Adrenal gland (tissue), 12 donors: ENCODE results near the gene KCNE5. TPM values are rescaled to one million over a fixed set of nuclear protein-coding genes. Genes with fewer than 3 reads are reported as not detected.
"Not testable (repeated sequence)": the region's sequence is repeated elsewhere in the genome, so short reads cannot be mapped to it uniquely, and the experiment has no call there.

Source experiments
- DNase-seq, 7 donors: peaks; one replicate each; pipeline ENCODE4 v3.0.0-alpha.2; 2019 to 2020
- H3K27ac ChIP-seq, 5 donors: fragments of 200-600 bp; sonication (generic) in 4 of 5; 1 replicate in 3 of 5; 2 replicates in 2 of 5; pipeline versions ENCODE4 v1.5.1 to v1.8.0; 2016 to 2020; ENCODE audit warnings: mild to moderate bottlenecking in 1 of 5
- H3K27me3 ChIP-seq: fragments of 200-600 bp; 2 replicates; pipeline ENCODE4 v1.8.0; 2021
- H3K36me3 ChIP-seq, 2 donors: fragments of 200-600 bp; replicated peaks in 1 of 2; 1 replicate in 1 of 2; 2 replicates in 1 of 2; pipeline versions ENCODE4 v1.5.1 to v1.8.0; 2018 to 2022
- H3K4me1 ChIP-seq, 2 donors: fragments of 200-600 bp; replicated peaks in 1 of 2; 1 replicate in 1 of 2; 2 replicates in 1 of 2; pipeline versions ENCODE4 v1.5.1 to v1.8.0; 2018 to 2021
- H3K4me3 ChIP-seq, 4 donors: fragments of 200-600 bp; sonication (generic) in 3 of 4; one replicate each; pipeline ENCODE4 v1.5.1; 2016 to 2018
- H3K9me3 ChIP-seq, 3 donors: fragments of 200-600 bp; sonication (generic) in 1 of 3; replicated peaks in 1 of 3; 1 replicate in 2 of 3; 2 replicates in 1 of 3; pipeline versions ENCODE4 v1.5.1 to v1.8.0; 2016 to 2021
- POLR2A ChIP-seq, 2 donors: fragments of 450-650 bp; IDR thresholded peaks; one replicate each; pipeline ENCODE4 v1.6.1; 2017; ENCODE audit warnings: antibody characterized with exemption in 2 of 2, mild to moderate bottlenecking in 2 of 2, moderate library complexity in 1 of 2
- WGBS, 4 donors: extraction: QIAGEN DNeasy Blood & Tissue Kit in 2 of 4; methylation state at CpG; one replicate each; pipeline versions ENCODE4 v1.1.5 to v1.1.7; 2013 to 2017; 5-methylcytosine and 5-hydroxymethylcytosine counted together
- intact Hi-C, 2 donors: fragments of 100-400 bp; cut with DNase I; formaldehyde crosslinking; loops; one replicate each; pipeline versions ENCODE4 v1.14.1 to v1.15.0; 2022 to 2023
- polyA plus RNA-seq, 3 donors: library from polyadenylated mRNA; stranded (reverse); fragments of 200-250 nt in 2 of 3; fragments of 350-450 nt in 1 of 3; fragmentation: Illumina TruSeq in 1 of 3; extraction: RNeasy Lipid Tissue Mini Kit (QIAGEN cat#74804) in 1 of 3; gene quantifications; one replicate each; pipeline ENCODE4 v1.2.3, GENCODE V29; 2013 to 2014
- total RNA-seq, 9 donors: library from RNA; depleted of rRNA in 4 of 9; stranded (reverse); fragments of >200 nt in 4 of 9; fragments of 120-200 nt in 1 of 9; fragmentation: NEBNext Ultra II Directional in 1 of 9; extraction: Animal tissue kit (Norgen Biotek cat#: 25700) in 1 of 9; gene quantifications; one replicate each; pipeline versions ENCODE4 v1.1.0 to v1.2.4, GENCODE V29; 2013 to 2023
- TF ChIP-seq, protein P1 (sequence below), 6 experiments: fragments of 450-650 bp in 4 of 6; fragments of 200-600 bp in 2 of 6; sonication (generic) in 1 of 6; IDR thresholded peaks; 1 replicate in 5 of 6; 2 replicates in 1 of 6; pipeline versions ENCODE4 v1.5.1 to v1.8.0; 2016 to 2021; ENCODE audit warnings: antibody characterized with exemption in 6 of 6, mild to moderate bottlenecking in 2 of 6, moderate library complexity in 1 of 6
- donor health status: healthy with polysubstance abuse.
- donor health status: Bipolar disorder and iron deficiency.
- donor health status: DM: yes; HTN: yes; CAD: no.
- donor health status: DM: no; HTN: no; CAD: no.
- donor health status: DM: no; HTN: no; CAD: no.
- donor health status: DM: yes; HTN: yes; CAD: no.

KCNE5 gene
- total and polyA plus RNA-seq, 12 donors, result 0.54 to 6.1 (median 0.87) TPM; not detected in 3

DNA sequence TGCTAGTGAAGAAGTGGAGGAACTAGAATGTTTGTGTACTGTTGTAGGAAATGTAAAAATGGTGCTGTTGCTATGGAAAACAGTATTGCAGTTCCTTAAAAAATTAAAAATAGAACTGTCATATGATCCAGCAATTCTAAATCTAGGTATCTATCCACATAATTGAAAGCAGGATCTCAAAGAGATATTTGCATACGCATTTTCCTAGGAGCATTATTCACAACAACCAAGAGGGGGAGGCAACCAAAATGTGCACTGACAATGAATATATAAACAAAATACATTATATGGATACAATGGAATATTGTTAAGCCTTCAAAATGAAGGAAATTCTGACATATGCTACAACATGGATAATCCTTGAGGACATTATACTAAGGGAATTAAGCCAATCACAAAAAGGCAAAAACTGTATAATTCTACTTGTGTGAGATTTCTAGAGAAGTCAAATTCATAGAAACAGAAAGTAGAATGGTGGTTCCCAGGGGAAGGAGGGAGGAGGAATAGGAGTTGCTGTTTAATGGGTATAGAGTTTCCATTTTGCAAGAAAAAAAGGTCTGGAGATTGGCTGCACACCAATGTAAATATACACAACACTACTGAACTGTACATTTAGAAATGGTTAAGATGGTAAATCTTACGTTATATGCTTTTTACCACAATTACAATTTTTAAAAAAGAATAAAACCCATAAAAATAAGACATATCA, 35.6 kb upstream of the KCNE5 start:
- Histone ChIP-seq H3K4me1 (no peaks in the 10 kb centered on the region), H3K36me3 (no peaks in the 10 kb centered on the region), H3K9me3 (no peaks in the 10 kb centered on the region), H3K27me3 (peaks cover 4% of the 10 kb centered on the region), H3K4me3 (no peak overlapping the region), H3K27ac (no peak overlapping the region)
- 80 to 95% (median 87%) methylated on average over 2 of the region's 2 CpGs for WGBS, 4 donors
- DNase-seq, result no peak
- TF ChIP-seq, protein P1, sequence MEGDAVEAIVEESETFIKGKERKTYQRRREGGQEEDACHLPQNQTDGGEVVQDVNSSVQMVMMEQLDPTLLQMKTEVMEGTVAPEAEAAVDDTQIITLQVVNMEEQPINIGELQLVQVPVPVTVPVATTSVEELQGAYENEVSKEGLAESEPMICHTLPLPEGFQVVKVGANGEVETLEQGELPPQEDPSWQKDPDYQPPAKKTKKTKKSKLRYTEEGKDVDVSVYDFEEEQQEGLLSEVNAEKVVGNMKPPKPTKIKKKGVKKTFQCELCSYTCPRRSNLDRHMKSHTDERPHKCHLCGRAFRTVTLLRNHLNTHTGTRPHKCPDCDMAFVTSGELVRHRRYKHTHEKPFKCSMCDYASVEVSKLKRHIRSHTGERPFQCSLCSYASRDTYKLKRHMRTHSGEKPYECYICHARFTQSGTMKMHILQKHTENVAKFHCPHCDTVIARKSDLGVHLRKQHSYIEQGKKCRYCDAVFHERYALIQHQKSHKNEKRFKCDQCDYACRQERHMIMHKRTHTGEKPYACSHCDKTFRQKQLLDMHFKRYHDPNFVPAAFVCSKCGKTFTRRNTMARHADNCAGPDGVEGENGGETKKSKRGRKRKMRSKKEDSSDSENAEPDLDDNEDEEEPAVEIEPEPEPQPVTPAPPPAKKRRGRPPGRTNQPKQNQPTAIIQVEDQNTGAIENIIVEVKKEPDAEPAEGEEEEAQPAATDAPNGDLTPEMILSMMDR (IDR thresholded peaks at IDR 0.05), result no peak
- no peak for TF ChIP-seq POLR2A (IDR thresholded peaks at IDR 0.05)
- intact Hi-C loops, result no loop called here

DNA sequence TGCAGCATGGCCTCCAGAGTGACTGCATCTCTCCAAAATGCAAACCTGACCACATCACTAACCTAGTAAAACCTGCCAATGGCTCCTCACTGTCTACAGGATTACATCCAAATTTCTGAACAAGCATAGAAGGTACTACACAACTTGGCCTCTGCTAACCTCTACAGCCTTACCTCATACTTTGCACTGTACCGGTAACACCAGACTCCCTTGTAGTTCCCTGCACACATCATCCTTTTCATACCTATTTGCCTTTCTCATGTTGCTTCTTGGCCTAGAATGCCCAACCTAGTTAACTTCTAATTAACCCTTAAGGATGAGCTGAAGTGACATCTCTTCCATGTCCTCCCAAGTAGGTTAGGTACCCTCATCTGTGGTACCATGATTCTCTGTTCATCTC, 33.4 kb upstream of the KCNE5 start:
- Histone ChIP-seq H3K27ac (no peak overlapping the region), H3K27me3 (peaks cover 4% of the 10 kb centered on the region), H3K4me3 (no peak overlapping the region), H3K36me3 (no peaks in the 10 kb centered on the region), H3K9me3 (no peaks in the 10 kb centered on the region), H3K4me1 (no peaks in the 10 kb centered on the region)
- intact Hi-C loops, result no loop called here
- 88 to 100% (median 95%) methylated on average over 1 of the region's 1 CpG for WGBS, 4 donors
- DNase-seq, result no peak
- TF ChIP-seq, protein P1 (IDR thresholded peaks at IDR 0.05), result no peak
- TF ChIP-seq POLR2A (IDR thresholded peaks at IDR 0.05), result no peak

DNA sequence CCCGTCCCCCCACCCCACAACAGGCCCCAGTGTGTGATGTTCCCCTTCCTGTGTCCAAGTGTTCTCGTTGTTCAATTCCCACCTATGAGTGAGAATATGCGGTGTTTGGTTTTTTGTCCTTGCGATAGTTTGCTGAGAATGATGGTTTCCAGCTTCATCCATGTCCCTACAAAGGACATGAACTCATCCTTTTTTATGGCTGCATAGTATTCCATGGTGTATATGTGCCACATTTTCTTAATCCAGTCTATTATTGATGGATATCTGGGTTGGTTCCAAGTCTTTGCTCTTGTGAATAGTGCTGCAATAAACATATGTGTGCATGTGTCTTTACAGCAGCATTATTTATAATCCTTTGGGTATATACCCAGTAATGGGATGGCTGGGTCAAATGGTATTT, 32.4 kb upstream of the KCNE5 start:
- WGBS, 4 donors, result 75 to 100% (median 88%) methylated on average over 1 to 2 of the region's 4 CpGs
- H3K4me3 ChIP-seq, H3K4me1 ChIP-seq, intact Hi-C loops, H3K27ac ChIP-seq, H3K36me3 ChIP-seq, H3K9me3 ChIP-seq, H3K27me3 ChIP-seq, DNase-seq: not testable (repeated sequence)

DNA sequence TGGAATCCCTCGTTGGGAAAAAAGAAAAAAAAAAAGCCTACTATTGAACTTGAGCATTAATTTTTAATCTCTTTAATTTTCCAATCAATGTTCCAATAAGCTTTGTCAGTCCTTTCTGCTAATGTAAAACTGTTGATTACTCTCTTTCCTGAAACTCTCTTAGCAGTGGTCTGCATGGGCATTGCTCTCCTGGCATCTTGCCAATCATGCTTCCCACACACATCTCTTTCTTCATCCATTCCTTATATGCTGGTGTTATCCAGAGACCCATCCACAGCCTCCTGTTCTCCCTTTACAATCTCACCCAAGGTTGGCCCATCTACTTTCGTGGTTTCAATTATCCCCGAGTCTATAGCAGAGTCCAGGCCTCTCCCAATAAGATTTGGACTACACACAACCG, 31.8 kb upstream of the KCNE5 start:
- H3K27ac ChIP-seq, result no peak overlapping the region
- no peak for DNase-seq
- 80 to 95% (median 85%) methylated on average over 4 of the region's 4 CpGs for WGBS, 4 donors
- H3K4me1 ChIP-seq, result no peaks in the 10 kb centered on the region
- intact Hi-C loops, result no loop called here
- H3K27me3 ChIP-seq, result peaks cover 4% of the 10 kb centered on the region
- no peak for TF ChIP-seq POLR2A (IDR thresholded peaks at IDR 0.05)
- TF ChIP-seq, protein P1 (IDR thresholded peaks at IDR 0.05), result no peak
- H3K4me3 ChIP-seq, result no peak overlapping the region
- H3K36me3 ChIP-seq, result no peaks in the 10 kb centered on the region
- H3K9me3 ChIP-seq, result no peaks in the 10 kb centered on the region
